ENCODE measurements around the gene NFKB2.
A peak's percentile ranks its signal among the peaks of the same experiment; 100 is the strongest.

Gene NFKB2

DNA sequence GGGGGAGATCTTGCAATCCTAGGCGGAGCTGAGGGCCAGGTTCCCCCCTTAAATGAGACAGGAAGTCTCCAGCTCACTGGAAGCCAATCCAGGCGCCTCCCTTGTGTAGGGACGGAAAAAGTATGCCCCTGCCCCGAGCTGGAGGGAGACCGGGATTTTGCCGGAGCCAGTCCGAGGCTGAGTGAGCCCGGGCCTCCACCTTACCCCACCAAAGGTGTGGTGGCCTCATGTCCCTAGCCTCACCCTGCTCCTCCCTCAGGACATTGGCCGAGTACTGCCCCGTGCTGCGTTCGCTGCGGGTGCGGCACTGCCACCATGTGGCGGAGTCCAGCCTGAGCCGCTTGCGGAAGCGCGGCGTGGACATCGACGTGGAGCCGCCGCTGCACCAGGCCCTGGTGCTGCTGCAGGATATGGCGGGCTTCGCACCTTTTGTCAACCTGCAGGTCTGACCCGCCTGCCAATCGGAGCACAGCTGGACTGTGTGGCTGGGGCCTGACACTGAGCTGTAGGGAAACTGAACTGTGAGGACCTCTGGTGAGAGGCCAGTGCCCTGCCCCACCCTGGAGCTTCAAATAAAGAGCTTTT lies 27.1 kb downstream of the NFKB2 start:
- DNase-seq: peak; percentile 75
- peak; percentile 7 for ATAC-seq

DNA sequence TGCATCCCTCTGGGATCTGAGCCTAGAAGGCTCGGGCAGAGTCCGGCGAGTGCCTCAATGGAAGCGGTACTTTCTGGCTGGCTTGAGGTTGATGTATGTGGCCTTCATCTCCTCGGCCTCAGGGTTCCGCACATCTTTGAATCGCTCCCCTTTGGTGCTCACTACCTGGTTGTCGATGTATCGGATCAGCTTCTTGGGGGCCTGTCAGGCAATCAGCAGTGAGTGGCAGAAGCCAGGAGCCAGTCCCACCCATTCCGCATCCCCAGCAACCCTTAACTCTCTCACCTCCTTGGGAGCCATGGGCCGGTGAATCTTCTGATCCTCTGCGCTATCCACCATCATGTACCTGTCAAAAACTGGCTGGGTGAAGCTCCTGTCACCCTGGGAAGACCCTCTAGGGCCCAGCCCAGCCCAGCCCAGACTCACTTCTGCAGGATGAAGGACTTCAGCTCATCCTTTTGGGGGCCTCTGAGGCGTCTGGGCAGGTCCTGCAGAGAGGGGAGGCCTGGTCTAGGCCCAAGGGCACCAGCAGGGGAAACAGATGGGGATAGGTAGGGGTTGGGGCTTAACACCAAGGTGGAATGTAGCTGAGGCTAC lies 28.0 kb downstream of the NFKB2 start:
- ATAC-seq: no peak
- DNase-seq: no peak

DNA sequence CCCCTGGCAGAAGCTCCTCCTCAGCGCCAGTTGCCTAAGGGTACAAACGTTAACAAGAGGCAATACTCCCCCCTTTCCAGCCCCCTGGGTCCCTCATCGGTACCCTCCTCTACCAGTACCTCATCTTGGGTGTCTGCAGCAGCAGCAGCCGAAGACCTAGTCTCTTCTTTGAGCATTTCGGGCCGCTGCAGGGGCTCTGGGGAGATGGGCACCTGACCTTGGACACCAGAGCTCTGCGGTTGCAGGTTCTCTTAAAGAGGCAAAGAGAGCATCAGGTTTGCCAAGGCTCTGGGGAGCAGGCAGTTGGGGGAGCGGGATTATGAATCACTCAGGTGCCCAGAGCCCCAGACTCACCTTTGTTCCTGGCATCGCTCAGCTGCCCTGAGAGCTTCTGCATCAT lies 28.6 kb downstream of the NFKB2 start:
- ATAC-seq (no peak), DNase-seq (no peak)

DNA sequence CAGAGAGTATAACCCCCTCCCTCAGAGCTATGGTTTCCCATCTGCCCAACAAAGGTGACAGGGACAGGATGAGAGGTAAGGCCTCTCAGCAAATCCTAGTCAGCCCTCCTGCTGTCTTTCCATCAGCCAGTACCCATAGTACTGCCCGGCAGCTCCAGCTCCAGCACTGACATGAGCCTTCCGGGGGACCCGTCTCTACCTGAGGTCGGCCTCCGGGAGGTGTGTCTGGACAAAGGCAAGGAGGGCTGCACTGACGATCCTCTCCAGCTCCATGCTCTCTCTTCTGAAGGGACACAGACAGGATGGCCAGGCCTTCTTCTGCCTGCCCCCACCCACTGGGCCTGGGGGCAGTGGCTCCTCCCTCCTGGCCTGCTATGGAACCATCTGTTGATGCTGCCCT lies 29.4 kb downstream of the NFKB2 start:
- DNase-seq (no peak), ATAC-seq (no peak)

DNA sequence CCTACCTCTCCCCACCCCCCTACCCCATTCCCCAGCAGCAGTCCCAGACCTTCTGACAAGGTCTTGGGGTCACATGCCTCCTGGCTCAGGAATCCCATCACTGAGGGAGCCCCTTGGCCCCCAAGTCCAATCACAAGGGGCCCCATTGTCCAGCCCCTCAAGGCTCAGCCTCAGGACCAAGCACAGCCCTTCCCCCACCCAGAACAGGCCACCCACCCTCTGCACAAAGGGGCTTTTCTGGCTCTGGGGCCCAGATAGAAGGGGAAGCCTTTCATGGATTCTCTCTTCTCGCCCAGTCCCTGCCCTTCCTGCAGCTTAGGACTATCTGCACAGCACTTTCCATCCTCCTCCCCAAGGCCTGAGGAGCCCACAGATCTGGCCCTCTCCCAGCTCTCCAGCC lies 29.9 kb downstream of the NFKB2 start:
- no peak for DNase-seq
- ATAC-seq: no peak

DNA sequence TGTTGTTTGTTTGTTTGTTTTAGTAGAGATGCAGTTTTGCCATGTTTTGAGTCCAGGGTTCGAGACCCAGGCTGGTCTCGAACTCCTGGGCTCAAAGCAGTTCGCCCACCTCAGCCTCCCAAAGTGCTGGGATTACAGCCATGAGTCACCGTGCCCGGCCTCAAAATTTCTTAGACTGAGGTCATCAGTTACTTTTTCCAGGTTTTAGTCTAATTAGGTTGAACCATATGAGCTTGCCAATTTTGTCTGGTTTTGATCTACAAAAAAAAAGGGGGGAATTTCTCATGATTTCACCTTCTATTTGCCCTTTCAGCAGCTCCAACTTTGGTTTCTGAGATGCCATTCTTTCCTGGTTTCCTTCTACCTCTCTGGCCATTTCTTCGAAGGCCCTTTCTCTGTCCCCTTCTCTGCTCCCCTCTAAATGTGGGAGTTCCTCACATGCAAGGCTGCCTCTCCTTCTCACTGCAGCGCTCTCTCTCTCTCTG lies 31.3 kb downstream of the NFKB2 start:
- no peak for DNase-seq
- ATAC-seq: no peak

DNA sequence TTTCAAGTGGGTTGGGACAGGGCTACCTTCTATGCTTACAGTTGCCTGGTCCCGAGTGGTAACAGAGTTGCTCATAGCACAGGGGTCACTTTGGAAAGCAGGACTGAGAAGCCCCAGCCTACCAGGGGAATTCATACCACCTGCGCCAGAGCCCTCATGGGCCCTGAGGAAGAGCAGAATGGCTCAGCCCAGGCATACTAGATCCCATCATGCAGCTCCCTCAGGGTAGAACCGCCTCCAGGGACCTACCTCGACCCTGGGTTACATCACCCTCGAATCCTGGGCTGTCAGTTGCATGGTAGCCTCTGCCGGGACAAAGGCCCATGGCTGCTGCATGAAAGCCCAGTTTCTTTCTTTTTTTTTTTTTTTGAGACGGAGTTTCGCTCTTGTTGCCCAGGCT lies 34.0 kb downstream of the NFKB2 start:
- DNase-seq (no peak), ATAC-seq (no peak)

DNA sequence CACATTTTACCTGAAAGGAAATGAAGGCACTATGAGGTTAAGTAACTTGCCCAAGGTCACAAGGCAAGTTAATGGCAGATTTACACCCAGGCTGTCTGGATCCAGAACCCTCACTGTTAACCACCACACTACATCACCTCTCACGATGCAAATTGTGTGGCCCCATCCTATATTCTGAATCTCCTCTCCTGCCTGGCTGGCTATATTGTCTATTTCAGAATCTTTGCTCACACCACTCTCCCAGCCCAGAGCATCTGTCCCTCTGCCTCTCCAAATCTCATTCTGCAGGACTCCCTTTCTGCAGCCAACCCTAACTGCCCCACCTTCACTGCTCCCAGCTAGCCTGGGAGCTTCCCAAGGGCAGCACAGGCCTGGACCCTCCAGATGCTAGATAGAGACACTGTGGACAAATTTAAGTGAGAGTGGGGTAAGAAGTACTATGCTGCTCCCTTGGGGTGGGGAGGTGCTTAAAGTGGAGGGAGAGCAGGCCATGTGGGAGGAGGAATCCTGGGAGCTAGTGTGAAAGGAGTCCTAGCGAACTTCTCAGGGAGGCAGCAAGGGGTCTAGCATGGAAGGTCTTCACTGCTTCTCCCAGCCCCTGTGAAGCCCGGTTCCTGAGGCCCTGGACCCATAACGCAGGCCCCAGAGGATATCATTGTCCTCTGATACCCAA lies 36.1 kb downstream of the NFKB2 start:
- DNase-seq: no peak
- ATAC-seq: no peak

DNA sequence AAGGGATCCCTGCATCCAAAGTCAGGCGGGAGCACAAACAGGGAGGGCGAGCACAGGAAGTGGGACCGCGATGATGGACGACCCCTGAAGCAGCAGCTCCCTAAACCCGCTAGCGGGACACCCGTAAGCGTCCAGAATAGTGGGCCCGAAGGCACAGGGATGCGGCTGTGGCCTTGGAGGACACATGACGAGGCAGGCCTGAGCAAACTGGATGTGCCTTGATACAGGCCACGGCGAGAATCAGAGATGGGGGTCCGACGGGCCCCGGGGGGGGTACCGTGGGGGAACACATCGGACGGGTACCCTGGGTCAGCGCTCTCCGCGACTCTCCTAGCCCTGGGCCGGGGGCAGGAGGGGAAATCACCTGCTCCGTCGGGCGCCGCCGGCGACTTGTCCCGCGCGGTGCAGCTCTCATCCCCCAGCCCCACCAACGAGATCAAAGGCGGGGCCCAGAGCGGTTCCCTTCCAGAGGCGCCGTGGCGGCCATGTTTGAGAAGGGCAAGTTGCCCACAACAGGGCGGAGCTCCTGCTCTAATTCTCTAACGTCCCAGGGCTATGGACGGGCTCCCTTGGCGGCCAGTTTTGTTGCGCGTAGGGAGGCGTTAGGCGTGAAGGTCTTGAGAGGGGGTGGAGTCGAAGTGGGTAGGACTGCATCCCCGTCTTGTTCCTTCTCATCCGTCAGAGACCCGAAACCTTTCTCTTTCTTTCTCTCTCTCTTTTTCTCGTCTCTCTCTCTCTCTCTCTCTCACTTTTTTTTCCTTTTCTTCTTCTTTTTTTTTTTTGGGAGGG lies 36.9 kb downstream of the NFKB2 start, which contains the start of gene CUEDC2:
Gene CUEDC2 (minus strand): TSS at position 413 of the 789 bp plus-strand sequence. CDS start 7,386 bp downstream, outside the sequence.
- ATAC-seq (peak; percentile 94), DNase-seq (peak; percentile 98)

DNA sequence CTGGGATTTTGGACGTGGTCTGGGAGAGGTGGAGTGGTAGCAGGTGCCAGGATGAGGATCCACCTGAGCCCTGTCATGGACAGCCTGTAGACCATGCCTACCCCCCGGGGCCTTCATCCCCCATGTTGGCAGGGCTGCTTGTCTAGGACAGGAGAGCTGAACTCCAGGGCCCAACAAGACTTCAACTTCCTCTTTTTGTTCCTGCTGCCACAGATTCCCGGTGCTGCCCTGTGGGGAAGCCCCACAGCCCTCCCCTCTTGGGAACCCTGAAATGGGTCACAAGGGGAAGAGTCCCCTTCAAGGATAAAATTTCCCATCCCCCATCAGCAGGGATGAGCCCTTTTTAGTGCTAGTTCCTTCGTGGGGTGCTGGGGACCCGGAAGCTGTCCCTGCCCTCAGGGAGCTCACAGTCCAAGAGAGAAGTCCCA lies 38.1 kb downstream of the NFKB2 start:
- peak; percentile 28 for DNase-seq
- ATAC-seq: no peak

DNA sequence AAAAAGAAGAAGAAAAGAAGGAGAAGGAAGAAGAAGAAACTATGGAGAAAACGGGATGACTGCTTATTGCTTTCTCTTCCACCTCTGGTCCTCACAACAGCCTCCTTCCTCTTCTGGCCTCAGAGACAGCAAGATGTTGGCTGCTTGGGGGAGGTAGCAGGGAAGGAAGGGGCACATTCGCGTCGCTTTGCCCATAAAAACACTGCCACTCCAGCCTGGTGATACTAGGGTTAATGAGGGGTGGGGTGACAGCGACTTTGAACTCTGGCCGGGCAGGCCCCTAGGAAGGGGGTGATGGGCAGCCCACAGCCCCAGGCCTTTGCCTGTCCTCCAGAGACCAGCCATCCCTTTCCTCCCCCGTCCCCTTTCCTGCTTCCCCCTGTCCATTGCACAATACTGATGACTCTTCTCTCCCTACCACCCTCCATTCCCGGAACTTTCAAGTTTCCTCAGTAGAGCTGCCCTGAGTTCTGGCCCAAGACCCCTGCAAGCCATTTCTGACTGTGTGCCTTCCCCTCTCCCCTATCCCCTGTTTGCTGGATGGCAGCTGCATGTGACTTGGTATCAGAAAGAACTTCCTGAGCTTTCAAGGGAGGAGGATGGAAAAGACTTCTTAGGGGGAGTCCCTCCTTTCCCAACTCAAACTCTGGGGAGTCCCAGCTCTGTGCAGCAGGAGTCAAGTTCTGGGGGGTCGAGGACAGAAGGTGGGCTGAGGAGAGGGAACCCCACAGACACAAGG lies 39.1 kb downstream of the NFKB2 start:
- DNase-seq (peak; percentile 24), ATAC-seq (no peak)

DNA sequence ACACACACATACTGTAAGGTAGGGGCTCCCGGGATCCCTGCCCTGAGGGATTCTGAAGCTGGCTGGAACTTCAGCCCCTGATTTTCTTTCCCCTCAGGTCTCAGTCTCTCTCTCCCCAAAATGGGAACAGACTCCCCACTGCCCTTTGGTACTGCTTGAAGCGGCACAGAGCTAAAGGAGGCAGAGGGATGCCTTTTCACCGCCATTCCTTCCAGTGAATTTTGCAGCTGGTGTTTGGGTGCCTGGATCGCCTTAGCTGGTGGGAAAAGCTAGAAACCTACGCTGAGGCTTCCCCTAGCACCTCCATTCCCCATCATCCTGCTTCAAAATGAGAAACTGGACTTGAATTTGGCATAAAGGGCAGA lies 39.6 kb downstream of the NFKB2 start:
- DNase-seq (no peak), ATAC-seq (no peak)

DNA sequence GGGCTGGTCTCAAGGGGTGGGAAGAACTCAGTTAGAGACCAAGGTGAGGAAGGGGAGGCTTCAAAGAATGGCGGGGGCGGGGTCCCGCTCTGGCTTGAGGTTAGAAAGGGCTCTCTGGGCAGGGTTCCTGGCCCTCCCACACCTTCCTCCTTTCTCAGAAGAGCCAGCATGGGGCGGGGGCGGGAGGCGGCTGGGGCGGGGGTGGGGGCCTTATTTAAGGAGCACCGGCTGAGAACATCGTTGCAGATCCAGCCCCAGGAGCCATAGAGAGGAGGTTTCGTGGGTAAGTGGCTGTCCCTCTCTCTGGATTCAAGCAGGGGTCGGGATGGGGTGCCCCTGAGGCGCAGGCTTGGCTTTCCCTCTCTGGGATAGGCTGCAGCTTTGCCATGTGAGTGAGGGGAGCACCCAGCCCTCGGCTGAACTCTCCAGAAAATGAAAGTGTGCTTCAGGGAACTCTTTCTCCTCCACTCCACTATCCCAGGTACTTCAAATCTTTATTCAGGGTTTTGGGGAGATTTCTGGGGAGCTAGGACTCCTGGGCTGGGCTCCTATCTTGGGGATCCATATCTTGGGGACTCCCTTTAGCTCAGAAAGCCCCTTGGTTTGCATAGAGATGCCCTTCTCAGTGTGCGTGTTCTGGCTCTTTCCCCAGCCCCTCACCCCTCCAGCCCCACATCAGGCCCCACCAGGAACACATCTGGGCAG lies 40.2 kb downstream of the NFKB2 start:
- DNase-seq (peak; percentile 68), ATAC-seq (peak; percentile 25)

DNA sequence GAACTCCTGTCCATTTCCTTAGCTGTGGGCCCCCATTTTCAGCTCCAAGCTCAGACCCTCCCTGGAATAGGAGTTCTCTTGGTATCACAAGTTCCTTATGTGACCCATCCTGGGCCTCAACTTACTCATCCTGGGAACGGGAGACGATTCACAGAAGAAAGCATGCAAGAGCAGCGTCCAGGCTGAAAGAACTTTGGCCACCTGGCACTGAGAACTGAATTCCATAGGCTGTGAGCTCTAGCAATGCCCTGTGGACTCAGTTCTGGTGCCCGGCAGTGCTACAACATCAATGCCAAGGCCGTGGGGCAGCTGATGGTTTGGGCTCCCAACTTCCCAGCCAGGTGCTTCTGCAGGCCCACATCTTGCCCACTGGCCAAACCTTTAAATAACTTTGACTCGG lies 40.8 kb downstream of the NFKB2 start:
- DNase-seq (no peak), ATAC-seq (no peak)

DNA sequence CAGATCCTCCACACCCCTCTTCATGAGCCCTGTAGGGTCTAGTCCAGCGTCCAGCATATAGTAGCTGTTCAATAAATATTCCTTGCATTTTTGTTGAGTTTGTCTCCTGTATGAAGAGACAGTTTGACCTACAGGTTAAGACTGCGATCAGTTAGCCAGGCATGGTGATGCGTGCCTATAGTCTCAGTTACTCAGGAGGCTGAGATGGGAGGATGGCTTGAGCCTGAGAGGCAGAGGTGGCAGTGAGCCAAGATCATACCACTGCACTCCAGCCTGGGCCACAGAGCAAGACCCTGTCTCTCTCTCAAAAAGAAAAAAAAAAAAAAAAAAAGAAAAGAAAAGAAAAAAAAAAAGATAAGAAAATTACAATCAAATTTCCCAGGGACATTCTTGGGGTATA lies 42.0 kb downstream of the NFKB2 start:
- no peak for DNase-seq
- no peak for ATAC-seq

DNA sequence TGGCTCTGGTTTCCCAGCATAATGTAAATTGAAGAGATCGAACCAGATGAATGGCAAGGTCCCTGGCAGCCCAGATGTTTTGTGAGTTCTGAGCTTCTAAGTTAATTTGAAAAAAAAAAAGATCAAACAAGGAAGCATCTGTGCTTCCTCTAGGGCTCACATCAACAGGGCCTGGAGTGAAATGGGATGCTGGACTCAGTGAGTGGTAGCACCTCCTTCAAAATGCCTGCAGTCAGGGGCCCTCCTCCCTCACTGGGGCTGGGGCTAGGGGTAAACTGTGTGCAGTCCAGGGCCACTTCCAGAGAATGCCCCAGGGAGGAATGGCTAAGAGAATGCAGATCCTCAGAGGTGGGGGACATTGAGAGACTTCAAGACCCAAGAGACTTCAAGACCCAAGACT lies 42.9 kb downstream of the NFKB2 start:
- DNase-seq (no peak), ATAC-seq (no peak)

DNA sequence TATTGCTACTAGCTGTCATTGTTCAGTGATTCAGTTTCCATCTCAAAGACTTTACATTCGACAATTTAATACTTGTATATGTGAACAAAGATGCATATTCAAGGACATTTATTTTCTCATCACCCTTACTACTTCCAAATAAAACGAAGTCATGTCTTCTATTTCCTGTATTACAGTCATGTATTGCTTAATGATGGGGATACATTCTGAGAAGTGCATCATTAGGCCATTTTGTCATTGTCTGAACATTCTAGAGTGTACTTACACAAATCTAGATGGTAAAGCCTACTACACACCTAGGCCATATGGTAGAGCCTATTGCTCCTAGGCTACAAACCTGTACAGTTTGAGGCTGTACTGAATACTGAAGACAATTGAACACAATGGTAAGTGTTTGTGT lies 49.3 kb downstream of the NFKB2 start:
- ATAC-seq (no peak), DNase-seq (no peak)

DNA sequence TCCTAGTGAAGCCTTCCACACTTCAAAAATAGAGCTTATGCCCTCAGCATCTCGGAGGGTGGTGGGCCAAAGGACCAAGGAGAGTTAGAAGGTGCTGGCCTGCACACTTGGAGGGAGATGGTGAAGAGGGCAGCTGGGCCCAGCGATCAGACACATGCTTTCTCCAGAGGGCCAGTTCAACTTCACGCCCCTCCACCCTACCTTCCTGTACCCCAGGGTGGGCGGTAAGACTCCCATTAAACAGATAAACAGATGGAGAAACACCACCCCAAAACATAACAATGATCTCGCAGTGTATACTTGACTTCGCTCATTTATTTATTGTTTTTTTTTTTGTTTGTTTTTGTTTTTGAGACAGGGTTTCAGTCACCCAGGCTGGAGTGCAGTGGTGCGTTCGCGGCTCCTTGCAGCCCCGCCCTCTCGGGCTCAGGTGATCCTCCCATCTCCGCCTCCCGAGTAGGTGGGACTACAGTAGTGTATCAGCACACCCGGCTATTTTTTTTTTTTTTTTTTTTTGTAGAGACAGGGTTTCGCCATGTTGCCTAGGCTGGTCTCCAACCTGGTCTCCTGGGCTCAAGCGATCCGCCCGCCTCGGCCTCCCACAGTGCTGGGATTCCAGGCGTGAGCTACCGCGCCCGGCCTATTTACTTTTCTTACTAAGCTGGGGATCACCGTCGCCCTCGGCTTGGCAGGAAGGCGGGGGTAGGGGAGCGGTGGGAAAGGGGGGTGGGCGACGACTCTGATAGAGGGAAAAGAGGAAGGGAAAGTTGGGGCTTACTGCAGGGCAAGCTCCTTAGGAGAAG lies 54.0 kb downstream of the NFKB2 start:
- DNase-seq (peak; percentile 86), ATAC-seq (peak; percentile 51)

DNA sequence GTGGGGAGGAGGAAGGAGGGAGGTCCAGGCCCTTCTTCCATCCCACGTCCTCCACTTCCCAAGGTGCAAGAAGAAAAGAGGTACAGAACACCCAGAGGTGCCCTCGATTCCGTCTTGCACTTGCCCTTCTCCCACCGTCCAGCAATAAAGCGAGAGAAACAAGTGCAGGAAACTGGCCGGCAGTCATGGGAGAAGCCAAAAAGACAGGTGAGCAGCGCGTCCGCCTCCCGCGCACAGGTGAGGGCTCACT lies 54.5 kb downstream of the NFKB2 start:
- ATAC-seq (no peak), DNase-seq (no peak)

DNA sequence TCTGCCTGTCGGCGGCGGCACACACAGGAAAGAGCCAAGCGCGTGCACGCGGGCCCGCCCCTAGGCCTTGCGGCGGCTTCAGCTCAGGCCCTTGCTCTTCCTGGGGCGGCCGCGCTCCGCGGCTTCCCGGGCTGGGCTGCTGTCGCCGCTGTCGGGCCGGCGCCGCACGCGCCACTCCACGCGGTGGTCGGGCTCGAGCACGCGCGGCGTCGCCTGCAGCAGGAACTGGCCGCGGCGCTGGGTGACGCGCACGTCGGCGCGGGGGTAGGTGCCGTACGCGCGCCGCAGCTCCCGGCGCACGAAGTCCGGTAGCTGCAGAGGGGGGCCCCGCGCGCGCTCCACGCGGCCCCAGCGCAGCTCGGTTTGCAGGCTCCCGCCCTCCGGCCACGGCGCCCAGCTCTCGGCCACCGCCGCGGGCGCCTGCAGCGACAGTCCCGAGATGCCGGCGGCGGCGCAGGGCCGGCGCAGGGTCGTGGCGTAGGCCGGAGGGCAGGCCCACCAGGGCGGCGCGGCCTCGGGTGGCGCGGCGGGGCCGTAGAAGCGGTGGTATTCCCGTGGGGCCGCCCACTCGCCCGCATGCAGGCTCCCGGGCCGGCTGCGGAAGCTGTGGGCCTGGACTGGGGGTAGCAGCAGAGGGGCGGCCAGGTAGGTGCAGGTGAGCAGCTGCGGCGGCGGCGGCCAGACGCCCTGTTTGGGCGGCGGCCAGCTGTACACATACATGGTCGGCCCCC lies 55.0 kb downstream of the NFKB2 start:
- DNase-seq (peak; percentile 87), ATAC-seq (peak; percentile 76)

Data from stimulated activated naive CD8-positive, alpha-beta T cell treated with anti-CD3 and anti-CD28 coated beads, Interleukin-15, Interleukin-2, amounts not matched to agents 100 U/mL and 50 U/mL, for 24 hours (primary cell).